ENCODE measurements around the gene TRIM32.

The TRIM32 gene

DNA sequence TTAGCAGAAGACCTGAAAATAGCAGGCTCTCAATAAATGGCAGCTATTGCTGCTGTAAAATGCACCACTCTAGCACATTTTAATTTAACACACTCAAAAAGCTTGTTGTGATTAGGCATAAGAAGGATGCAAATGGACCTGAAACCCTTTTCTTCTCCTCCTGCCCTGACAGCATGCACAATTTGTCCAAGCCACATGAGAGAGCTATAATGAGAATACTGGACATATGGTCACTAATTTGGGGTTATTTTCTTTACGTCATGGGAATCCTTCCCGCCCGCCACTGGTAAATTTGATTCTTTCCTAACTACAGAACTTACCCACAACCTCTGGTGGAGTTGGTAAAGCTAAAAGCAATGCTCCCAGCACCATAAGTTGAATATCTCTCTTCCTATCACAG is 62.1 kb downstream of the TRIM32 start:
- no peaks in the 10 kb centered on the region for H3K36me3 ChIP-seq
- H3K4me1 ChIP-seq = no peaks in the 10 kb centered on the region; a peak in 1 of 20 replicates
- no peaks in the 10 kb centered on the region for H3K9me3 ChIP-seq (replicated peaks in 1 of 11)
- H3K27ac ChIP-seq = no peak overlapping the region
- TF ChIP-seq Cebpa-rat (IDR thresholded peaks at IDR 0.05) = no peak
- no peak overlapping the region for H3K9ac ChIP-seq
- no peak overlapping the region for H3K4me2 ChIP-seq
- H4K20me1 ChIP-seq = no peaks in the 10 kb centered on the region
- no peaks in the 10 kb centered on the region for H3K27me3 ChIP-seq
- no peak overlapping the region for H3K4me3 ChIP-seq

DNA sequence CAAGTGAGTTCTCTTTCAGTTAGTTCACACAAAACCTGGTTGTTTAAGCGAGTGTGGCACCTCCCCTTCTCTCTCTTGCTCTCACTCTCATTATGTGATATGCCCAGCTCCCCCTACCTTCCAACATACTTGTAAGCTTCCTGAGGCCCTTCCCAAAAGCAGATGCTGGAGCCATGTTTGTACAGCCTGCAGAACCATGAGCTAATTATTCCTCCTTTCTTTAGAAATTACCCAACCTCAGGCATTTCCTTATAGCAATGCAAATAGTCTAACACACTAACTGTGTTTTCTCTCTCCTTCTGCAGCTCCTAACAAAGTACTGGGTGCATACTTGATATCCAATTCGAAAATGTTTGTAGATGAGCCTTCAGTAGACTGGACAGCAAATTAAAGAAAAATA is 62.7 kb downstream of the TRIM32 start:
- H3K4me3 ChIP-seq = no peak overlapping the region
- no peaks in the 10 kb centered on the region; a peak in 1 of 20 replicates for H3K4me1 ChIP-seq
- no peaks in the 10 kb centered on the region for H3K9me3 ChIP-seq (replicated peaks in 1 of 11)
- no peaks in the 10 kb centered on the region for H4K20me1 ChIP-seq
- no peaks in the 10 kb centered on the region for H3K36me3 ChIP-seq
- no peak for TF ChIP-seq Cebpa-rat (IDR thresholded peaks at IDR 0.05)
- no peak overlapping the region for H3K27ac ChIP-seq
- no peaks in the 10 kb centered on the region for H3K27me3 ChIP-seq
- no peak overlapping the region for H3K9ac ChIP-seq
- H3K4me2 ChIP-seq = no peak overlapping the region

DNA sequence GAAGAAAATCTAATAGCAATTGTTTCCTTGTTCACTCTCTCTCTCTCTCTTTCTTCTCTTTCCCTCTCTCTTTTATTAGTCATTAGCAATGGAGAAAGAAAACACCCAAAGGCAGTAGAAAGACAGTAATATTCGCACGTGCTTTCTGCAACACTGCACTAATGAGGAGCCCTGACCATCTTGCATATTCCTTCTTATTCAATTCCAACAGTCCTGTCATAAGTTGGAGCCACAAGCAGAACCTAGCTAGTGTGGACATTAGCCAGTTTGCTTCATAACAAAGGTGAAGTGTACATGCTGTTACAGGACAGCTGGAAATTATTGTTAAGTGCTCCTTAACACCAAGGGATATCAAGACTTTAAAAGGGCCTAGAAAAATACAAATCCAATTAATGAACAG is 63.4 kb downstream of the TRIM32 start:
- Histone ChIP-seq H3K27me3 (no peaks in the 10 kb centered on the region), H3K9me3 (replicated peaks in 1 of 11) (peaks cover 0 to 3% (median 0%) of the 10 kb centered on the region in 11 experiments; a peak in 5 of 22 replicates), H3K4me2 (no peak overlapping the region), H4K20me1 (no peaks in the 10 kb centered on the region), H3K4me3 (no peak overlapping the region), H3K36me3 (no peaks in the 10 kb centered on the region), H3K9ac (no peak overlapping the region), H3K4me1 (no peaks in the 10 kb centered on the region; a peak in 1 of 20 replicates), H3K27ac (no peak overlapping the region)
- no peak for TF ChIP-seq Cebpa-rat (IDR thresholded peaks at IDR 0.05)
